NCI-H1436 (cell line): ENCODE data around the gene JAKMIP2.
"Not testable (repeated sequence)": the region's sequence is repeated elsewhere in the genome, so short reads cannot be mapped to it uniquely, and the experiment has no call there.

Experiments
- DNase-seq: peaks from one replicate; lab custom pipeline; 2025; lab: John Stamatoyannopoulos, UW

The JAKMIP2 gene

DNA sequence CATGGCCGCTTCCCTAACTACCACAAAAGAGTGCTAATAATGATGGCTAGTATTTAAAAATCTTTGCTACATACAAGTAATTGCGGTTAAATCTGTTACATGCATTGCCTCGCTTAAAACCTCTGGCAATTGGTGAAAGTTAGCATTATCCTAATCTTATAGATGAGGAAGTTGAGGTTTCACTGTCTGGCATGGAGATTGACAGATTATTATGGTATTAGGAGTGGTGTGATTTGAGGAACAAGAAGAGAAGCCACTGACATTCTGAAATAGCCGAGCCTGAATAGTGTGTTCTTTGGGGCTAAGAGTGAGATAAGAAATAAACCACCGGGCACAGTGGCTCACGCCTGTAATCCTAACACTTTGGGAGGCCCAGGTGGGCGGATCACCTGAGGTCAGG, 227.4 kb downstream of the JAKMIP2 start:
- no peak for DNase-seq

DNA sequence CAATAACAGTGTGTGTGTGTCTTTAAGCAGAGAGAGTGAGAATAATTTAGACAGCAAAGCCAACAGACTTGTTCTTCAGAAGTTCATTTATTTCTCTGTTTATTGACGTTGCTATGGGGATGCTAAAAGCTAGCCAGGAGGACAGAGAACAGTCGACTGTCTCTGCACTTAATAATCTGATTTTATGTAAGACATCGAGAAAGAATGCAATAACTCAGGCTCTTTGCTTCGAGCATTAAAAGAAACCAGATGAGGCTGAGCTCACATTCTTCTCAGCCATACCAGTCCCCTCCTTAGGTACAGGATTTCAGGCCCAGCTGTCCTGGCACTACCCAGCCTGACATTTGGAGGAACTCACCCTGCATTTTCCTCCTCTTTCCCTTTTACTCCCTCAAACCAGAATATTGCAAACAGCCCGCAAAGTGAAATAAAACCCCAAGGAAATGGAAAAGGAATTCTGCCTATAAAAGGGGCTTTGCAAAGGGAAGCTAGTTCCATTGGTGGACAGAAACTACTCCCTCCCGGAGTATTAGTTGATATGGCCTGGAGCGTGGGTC, 228.2 kb downstream of the JAKMIP2 start:
- DNase-seq, result peak; percentile 19

DNA sequence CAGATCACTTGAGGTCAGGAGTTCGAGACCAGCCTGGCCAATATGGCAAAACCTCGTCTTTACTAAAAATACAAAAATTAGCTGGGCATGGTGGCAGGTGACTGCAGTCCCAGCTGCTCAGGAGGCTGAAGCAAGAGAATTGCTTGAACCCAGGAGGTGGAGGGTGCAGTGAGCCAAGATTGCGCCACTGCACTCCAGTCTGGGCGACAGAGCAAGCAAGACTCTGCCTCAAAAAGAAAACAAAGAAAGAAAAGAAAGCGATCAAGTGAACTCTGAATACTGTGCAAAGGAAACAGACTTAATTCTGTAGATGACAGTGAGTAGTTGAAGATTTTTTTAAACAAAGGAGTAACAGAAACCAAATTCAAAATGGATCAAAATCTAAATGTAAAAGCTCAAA, 228.7 kb downstream of the JAKMIP2 start:
- not testable (repeated sequence) for DNase-seq

DNA sequence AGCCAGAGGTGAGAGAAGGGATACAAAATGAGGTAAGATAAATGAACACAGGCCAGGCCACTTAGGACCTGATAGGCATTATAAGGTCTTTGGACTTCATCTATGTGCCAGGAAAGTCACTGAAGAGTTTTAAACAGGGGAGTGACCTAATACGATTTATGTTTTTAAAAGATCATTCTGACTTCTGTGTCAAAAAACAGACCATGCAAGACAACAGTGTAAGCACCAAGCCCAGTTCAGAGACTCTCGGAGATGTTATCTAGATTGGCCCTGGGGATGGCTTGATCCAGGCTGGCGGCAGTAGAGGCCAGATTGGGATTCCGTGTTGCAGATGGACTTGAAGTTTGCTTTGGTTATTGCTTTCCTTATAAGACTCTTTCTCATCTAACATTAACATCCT, 229.6 kb downstream of the JAKMIP2 start:
- DNase-seq, result no peak

DNA sequence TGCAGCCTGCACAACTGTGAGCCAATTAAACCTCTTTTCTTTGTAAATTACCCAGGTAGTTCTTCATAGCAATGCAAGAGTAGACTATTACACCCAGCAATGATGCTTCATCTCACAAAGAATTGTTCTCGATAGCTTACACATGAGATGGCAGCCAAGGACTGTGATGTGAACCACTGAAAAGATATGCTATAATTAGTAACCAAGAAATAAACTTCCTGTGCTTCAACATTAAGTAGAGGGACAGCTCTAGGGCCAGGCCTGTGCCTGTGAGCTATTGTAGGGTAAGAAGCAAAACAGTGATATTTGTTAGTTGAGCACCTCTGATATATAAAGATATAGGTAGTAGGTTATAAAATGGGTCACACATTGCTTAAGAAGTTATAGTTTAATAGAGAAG, 230.9 kb downstream of the JAKMIP2 start:
- DNase-seq, result no peak

DNA sequence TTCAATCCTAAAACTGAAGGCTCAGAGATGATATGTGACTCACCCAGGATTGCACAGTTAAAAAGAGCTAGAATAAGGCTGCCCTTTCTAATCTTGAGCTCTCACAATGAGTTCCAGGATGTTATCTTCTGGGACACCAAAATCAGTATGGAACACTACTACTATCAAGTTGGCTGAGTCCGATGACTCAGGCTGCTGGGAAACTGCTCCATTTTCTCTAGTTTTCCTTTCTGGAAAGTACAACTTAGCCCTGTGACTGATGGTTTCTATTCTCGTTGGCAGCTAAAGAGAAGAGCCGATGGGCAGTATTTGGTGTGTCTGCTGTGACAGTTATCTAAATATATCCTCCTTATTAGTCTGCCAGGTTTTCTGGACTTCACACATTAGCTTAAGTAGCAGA, 234.8 kb downstream of the JAKMIP2 start:
- DNase-seq, result no peak

DNA sequence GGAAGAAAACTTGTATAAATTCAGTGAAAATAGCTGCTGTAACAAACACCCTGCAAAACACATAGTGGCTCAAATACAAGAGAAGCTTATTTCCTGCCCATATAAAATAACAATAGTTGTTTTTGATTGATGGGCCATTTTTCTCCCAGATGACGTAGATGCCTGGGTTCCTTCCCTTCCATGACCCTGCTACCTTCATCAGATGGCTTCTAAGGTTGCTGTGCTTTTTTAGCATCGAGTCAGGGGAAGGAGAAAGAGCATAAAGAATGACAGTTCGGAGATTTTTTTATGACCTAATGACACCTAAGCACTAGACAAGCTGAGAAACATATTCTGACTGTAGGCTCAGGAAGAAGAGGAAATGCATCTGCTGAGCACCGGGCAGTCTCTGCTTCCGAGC, 238.0 kb downstream of the JAKMIP2 start:
- no peak for DNase-seq

DNA sequence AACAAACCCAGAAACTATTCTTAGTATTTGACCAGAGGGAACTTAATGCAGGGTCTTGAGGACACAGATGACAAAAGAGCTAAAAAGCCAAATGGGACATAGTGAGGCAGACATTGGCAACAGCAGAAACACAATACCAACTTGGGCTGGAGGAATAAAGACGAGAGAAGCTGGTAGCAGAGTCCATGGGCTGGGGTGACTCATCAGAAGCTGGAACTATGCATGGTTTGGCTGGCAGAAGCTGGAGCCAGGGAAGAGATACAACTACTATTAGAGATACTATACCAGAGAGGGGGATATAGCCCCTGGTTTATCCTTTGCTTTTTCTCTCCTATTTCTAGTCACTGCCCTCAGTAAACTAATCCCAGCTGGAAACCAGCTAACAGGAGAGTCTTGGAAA, 243.5 kb downstream of the JAKMIP2 start:
- no peak for DNase-seq

DNA sequence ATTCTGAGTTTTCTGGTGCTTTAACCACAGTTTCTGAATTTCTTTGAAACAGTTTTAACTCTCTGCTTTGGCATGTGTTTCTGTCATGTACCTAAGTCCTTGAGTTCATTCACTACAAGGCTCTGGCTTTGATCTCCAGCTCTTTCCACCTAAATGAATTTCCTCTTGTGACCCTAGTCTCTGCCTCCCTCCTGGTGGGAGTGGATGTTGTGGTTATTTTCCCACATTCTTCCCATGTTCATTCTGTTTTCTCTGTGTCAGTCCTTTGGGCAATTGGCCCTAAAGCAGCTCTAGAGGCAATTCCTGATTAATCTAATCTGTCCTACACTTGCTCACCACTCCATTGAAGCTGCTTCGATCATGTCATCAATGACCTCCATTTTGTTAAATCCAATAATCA, 244.3 kb downstream of the JAKMIP2 start:
- no peak for DNase-seq
